Measurements from ENCODE around the gene CASP10. TPM values are rescaled to one million over a fixed set of nuclear protein-coding genes. Genes with fewer than 3 reads are reported as not detected.
"Not testable (repeated sequence)": the region's sequence is repeated elsewhere in the genome, so short reads cannot be mapped to it uniquely, and the experiment has no call there.

CASP10 gene
- polyA plus RNA-seq, 1 experiment, result 2.6 TPM

- no peak for TF ChIP-seq CTCF (IDR thresholded peaks at IDR 0.05; ENCODE audit: low read depth, low read length)
- POLR2A ChIA-PET, result interaction anchor here (1.2 to 1.5 kb wide), 3 partner anchors 39 to 43 kb away, joined by 3 to 8 read pairs (median 8); partner anchors contain the start of gene CFLAR
- no peaks in the 10 kb centered on the region for H3K9me3 ChIP-seq (ENCODE audit: control insufficient read depth, insufficient read depth, low read length)
- DNase-seq (ENCODE audit: low read depth, low spot score), result no peak
- CTCF ChIA-PET, result interaction anchor here (0.5 to 4.5 kb wide), 40 partner anchors 9 to 265 kb away, joined by 3 to 43 read pairs (median 4); partner anchors contain the start of genes CASP10, CFLAR, NDUFB3 and ORC2
- H3K27me3 ChIP-seq (ENCODE audit: control insufficient read depth, insufficient read depth, low read length), result no peaks in the 10 kb centered on the region
- no peak overlapping the region for H3K4me3 ChIP-seq (ENCODE audit: low read depth, low read length)
- H3K27ac ChIP-seq (ENCODE audit: low read depth, low read length), result peak overlapping the region; percentile 33
These were observed 25.2 kb upstream of the CASP10 start for GRCh38 chr2:201157694-201158093.

GRCh38 chr2:201158111-201158929 is 24.6 kb upstream of the CASP10 start:
- POLR2A ChIA-PET, result interaction anchor here (1.2 to 1.5 kb wide), 3 partner anchors 40 to 43 kb away, joined by 3 to 8 read pairs (median 8); partner anchors contain the start of gene CFLAR
- no peaks in the 10 kb centered on the region for H3K9me3 ChIP-seq (ENCODE audit: control insufficient read depth, insufficient read depth, low read length)
- DNase-seq (ENCODE audit: low read depth, low spot score), result no peak
- peak; percentile 83 for TF ChIP-seq CTCF (IDR thresholded peaks at IDR 0.05; ENCODE audit: low read depth, low read length)
- no peaks in the 10 kb centered on the region for H3K27me3 ChIP-seq (ENCODE audit: control insufficient read depth, insufficient read depth, low read length)
- CTCF ChIA-PET, result interaction anchor here (0.5 to 4.5 kb wide), 42 partner anchors 10 to 266 kb away, joined by 3 to 43 read pairs (median 4); partner anchors contain the start of genes CASP10, CFLAR, NDUFB3 and ORC2
- H3K4me3 ChIP-seq (ENCODE audit: low read depth, low read length), result no peak overlapping the region
- peak overlapping the region; percentile 33 for H3K27ac ChIP-seq (ENCODE audit: low read depth, low read length)

- CTCF ChIA-PET, result no interaction called here
- POLR2A ChIA-PET, result no interaction called here
These were observed 18.8 kb upstream of the CASP10 start for GRCh38 chr2:201164166-201164565.

GRCh38 chr2:201167546-201167945 is 15.4 kb upstream of the CASP10 start:
- CTCF ChIA-PET, result interaction anchor here (1.5 to 1.7 kb wide), 2 partner anchors 9 to 262 kb away, joined by 3 to 8 read pairs; no protein-coding TSS in a partner anchor
- H3K27me3 ChIP-seq (ENCODE audit: control insufficient read depth, insufficient read depth, low read length), result no peaks in the 10 kb centered on the region
- DNase-seq (ENCODE audit: low read depth, low spot score), result no peak

More at GRCh38 chr2:201164166-201164565, 18.8 kb upstream of the CASP10 start:
- no peak overlapping the region for H3K4me3 ChIP-seq (ENCODE audit: low read depth, low read length)
- DNase-seq (ENCODE audit: low read depth, low spot score), result no peak
- no peaks in the 10 kb centered on the region for H3K27me3 ChIP-seq (ENCODE audit: control insufficient read depth, insufficient read depth, low read length)
- H3K9me3 ChIP-seq (ENCODE audit: control insufficient read depth, insufficient read depth, low read length), result no peaks in the 10 kb centered on the region; the same call in 1 of the 2 replicates
- no peak for TF ChIP-seq CTCF (IDR thresholded peaks at IDR 0.05; ENCODE audit: low read depth, low read length)
- no peak overlapping the region for H3K27ac ChIP-seq (ENCODE audit: low read depth, low read length)

GRCh38 chr2:201168496-201168895 is 14.4 kb upstream of the CASP10 start:
- H3K27me3 ChIP-seq (ENCODE audit: control insufficient read depth, insufficient read depth, low read length); H3K4me3 ChIP-seq (ENCODE audit: low read depth, low read length); POLR2A ChIA-PET; H3K9me3 ChIP-seq (ENCODE audit: control insufficient read depth, insufficient read depth, low read length); H3K27ac ChIP-seq (ENCODE audit: low read depth, low read length); DNase-seq (ENCODE audit: low read depth, low spot score): not testable (repeated sequence)
- CTCF ChIA-PET, result interaction anchor here (1.5 to 1.7 kb wide), 2 partner anchors 10 to 263 kb away, joined by 3 to 8 read pairs; no protein-coding TSS in a partner anchor

More at GRCh38 chr2:201167546-201167945, 15.4 kb upstream of the CASP10 start:
- Histone ChIP-seq H3K9me3 (ENCODE audit: control insufficient read depth, insufficient read depth, low read length) (no peaks in the 10 kb centered on the region; the same call in 1 of the 2 replicates), H3K27ac (ENCODE audit: low read depth, low read length) (no peak overlapping the region), H3K4me3 (ENCODE audit: low read depth, low read length) (no peak overlapping the region)
- POLR2A ChIA-PET, result interaction anchor here (0.6 kb wide), 1 partner anchor 92 kb away, joined by 4 read pairs; no protein-coding TSS in a partner anchor
- TF ChIP-seq CTCF (IDR thresholded peaks at IDR 0.05; ENCODE audit: low read depth, low read length), result no peak

Data from AG04450 (cell line).